Right lobe of liver (tissue), 6 donors: ENCODE data around the gene MAN2B2. TPM values are rescaled to one million over a fixed set of nuclear protein-coding genes. Genes with fewer than 3 reads are reported as not detected.

Experiments
- ATAC-seq, 4 donors: fragments of 200-7000 bp; cut with Tn5 transposase; one replicate each; pipeline ENCODE4 v1.9.1; 2020; ENCODE audit warnings: mild to moderate bottlenecking in 4 of 4, moderate library complexity in 4 of 4
- DNase-seq, 3 donors: peaks; one replicate each; pipeline ENCODE4 v3.0.0-alpha.2; 2020
- H3K27ac ChIP-seq, 3 donors: fragments of 200-600 bp; one replicate each; pipeline ENCODE4 v1.8.0; 2022
- H3K27me3 ChIP-seq, 2 donors: fragments of 200-600 bp; one replicate each; pipeline ENCODE4 v1.8.0; 2022
- H3K36me3 ChIP-seq, 4 donors: fragments of 200-600 bp; sonication (generic) in 1 of 4; one replicate each; pipeline versions ENCODE4 v1.5.1 to v1.8.0; 2017 to 2022; ENCODE audit warnings: control low read depth in 1 of 4
- H3K4me1 ChIP-seq, 4 donors: fragments of 200-600 bp; sonication (generic) in 1 of 4; one replicate each; pipeline versions ENCODE4 v1.5.1 to v1.8.0; 2017 to 2022; ENCODE audit warnings: control low read depth in 1 of 4
- H3K4me3 ChIP-seq, 3 donors: fragments of 200-600 bp; one replicate each; pipeline ENCODE4 v1.8.0; 2022
- H3K9me3 ChIP-seq, 4 donors: fragments of 200-600 bp; sonication (generic) in 1 of 4; one replicate each; pipeline versions ENCODE4 v1.5.1 to v1.8.0; 2017 to 2022; ENCODE audit warnings: control low read depth in 1 of 4
- POLR2A ChIP-seq: fragments of 450-650 bp; IDR thresholded peaks from one replicate; pipeline ENCODE4 v1.6.1; 2017; ENCODE audit warnings: antibody characterized with exemption, mild to moderate bottlenecking
- WGBS: methylation state at CpG from one replicate; pipeline ENCODE4 v1.1.6; 2018; ENCODE audit warnings: low coverage, low lambda C conversion rate; ENCODE audit not compliant: insufficient coverage; ENCODE audit errors: missing lambda C conversion rate; 5-methylcytosine and 5-hydroxymethylcytosine counted together
- intact Hi-C, 2 donors: fragments of 100-400 bp; cut with DNase I; formaldehyde crosslinking; loops; one replicate each; pipeline versions ENCODE4 v1.11.2 to v1.14.1; 2022
- total RNA-seq, 6 experiments: library from RNA; depleted of rRNA in 2 of 6; stranded (reverse); fragments of >200 nt in 2 of 6; fragmentation: NEBNext Ultra II Directional in 3 of 6; extraction: Animal tissue kit (Norgen Biotek cat#: 25700) in 3 of 6; gene quantifications; one replicate each; pipeline versions ENCODE4 v1.1.0 to v1.2.4, GENCODE V29; 2016 to 2023
- TF ChIP-seq, protein P1 (sequence below), 4 donors: fragments of 200-600 bp in 3 of 4; fragments of 450-650 bp in 1 of 4; IDR thresholded peaks; one replicate each; pipeline versions ENCODE4 v1.5.1 to v1.8.0; 2016 to 2022; ENCODE audit warnings: antibody characterized with exemption in 4 of 4, mild to moderate bottlenecking in 2 of 4
- donor health status: DM: no; HTN: yes; CAD: no.
- donor health status: DM: no; HTN: no; CAD: no.
- donor health status: DM: no; HTN: no; CAD: no.
- donor health status: DM: no; HTN: yes; CAD: no.
- donor health status: DM: no; HTN: yes; CAD: no.

The MAN2B2 gene
- total RNA-seq, 6 experiments from 2014 or later, result 22.3 to 34.1 (median 27.5) TPM

DNA sequence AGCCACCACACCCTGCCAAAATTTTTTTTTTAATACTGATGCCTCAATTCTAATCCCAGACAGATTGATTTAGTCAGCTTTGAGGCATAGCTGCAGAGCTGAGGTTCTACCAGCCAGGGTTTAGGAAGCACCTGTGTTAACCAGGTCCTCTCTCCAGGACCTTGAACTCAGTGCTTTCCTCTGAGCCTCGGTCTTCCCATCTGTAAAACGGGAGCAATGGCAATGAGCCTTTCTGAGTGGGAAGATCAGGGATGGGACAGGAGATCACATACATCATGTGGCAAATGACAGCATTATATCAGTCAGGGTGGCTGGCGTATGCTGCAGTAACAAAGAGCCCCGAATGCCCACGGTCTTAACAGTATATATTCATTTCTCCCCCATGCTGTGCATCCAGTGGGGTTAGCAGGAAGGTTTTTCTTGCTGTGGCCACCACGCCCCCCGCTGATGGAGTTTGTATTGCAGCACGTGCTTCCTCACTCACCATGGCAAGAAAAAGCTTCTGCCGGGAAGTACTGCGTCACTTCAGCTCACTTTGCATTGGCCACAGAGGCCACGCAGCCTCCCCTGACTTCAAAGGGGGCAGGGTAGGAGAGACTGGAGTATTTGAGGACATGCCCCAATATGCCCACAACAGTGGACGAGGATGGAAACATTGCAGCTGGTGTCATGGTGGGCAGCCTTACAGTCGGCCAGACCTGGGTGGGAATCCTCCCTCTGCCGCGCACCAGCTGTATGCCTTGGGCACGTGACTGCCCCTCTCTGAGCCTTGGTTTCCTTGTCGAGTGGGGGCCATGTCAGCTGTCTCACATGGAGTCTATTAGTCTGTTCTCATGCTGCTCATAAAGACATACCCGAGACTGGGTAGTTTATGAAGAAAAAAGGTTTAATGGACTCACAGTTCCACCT is 41.4 kb downstream of the MAN2B2 start:
- Histone ChIP-seq H3K27ac (no peak overlapping the region), H3K36me3 (peaks cover 0 to 35% (median 0%) of the 10 kb centered on the region in 4 donors), H3K4me1 (no peaks in the 10 kb centered on the region), H3K9me3 (no peaks in the 10 kb centered on the region), H3K4me3 (no peak overlapping the region), H3K27me3 (no peaks in the 10 kb centered on the region)
- ATAC-seq (no peak), DNase-seq (no peak)
- intact Hi-C loops, result no loop called here
- 95% methylated on average over 8 of the region's 18 CpGs for WGBS
- TF ChIP-seq POLR2A, result no peak
- TF ChIP-seq, protein P1, sequence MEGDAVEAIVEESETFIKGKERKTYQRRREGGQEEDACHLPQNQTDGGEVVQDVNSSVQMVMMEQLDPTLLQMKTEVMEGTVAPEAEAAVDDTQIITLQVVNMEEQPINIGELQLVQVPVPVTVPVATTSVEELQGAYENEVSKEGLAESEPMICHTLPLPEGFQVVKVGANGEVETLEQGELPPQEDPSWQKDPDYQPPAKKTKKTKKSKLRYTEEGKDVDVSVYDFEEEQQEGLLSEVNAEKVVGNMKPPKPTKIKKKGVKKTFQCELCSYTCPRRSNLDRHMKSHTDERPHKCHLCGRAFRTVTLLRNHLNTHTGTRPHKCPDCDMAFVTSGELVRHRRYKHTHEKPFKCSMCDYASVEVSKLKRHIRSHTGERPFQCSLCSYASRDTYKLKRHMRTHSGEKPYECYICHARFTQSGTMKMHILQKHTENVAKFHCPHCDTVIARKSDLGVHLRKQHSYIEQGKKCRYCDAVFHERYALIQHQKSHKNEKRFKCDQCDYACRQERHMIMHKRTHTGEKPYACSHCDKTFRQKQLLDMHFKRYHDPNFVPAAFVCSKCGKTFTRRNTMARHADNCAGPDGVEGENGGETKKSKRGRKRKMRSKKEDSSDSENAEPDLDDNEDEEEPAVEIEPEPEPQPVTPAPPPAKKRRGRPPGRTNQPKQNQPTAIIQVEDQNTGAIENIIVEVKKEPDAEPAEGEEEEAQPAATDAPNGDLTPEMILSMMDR (IDR thresholded peaks at IDR 0.05), result no peak

DNA sequence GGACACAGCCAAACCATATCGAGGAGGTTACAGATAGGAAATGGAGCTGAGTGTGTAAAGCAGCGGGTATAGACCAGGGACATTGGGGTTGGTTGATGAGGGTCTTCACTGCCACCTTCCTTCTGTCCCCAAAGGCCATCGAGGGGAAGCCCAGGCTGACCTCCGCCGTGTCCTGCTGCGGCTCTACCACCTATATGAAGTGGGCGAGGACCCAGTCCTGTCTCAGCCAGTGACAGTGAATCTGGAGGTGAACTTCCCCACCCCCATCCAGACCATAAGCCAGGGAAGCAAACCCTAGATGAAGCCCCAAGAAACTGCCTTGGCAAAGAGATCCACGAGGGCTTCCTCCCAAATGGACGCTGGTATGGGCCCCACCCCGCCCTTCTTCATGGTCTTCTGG is 42.3 kb downstream of the MAN2B2 start:
- Histone ChIP-seq H3K36me3 (peaks cover 0 to 30% (median 0%) of the 10 kb centered on the region in 4 donors), H3K4me1 (no peaks in the 10 kb centered on the region), H3K27me3 (no peaks in the 10 kb centered on the region), H3K9me3 (no peaks in the 10 kb centered on the region), H3K27ac (no peak overlapping the region), H3K4me3 (no peak overlapping the region)
- no peak for TF ChIP-seq POLR2A
- TF ChIP-seq, protein P1 (IDR thresholded peaks at IDR 0.05), result no peak
- DNase-seq (no peak), ATAC-seq (no peak)
- 75% methylated on average over 3 of the region's 10 CpGs for WGBS
- intact Hi-C loops, result no loop called here

DNA sequence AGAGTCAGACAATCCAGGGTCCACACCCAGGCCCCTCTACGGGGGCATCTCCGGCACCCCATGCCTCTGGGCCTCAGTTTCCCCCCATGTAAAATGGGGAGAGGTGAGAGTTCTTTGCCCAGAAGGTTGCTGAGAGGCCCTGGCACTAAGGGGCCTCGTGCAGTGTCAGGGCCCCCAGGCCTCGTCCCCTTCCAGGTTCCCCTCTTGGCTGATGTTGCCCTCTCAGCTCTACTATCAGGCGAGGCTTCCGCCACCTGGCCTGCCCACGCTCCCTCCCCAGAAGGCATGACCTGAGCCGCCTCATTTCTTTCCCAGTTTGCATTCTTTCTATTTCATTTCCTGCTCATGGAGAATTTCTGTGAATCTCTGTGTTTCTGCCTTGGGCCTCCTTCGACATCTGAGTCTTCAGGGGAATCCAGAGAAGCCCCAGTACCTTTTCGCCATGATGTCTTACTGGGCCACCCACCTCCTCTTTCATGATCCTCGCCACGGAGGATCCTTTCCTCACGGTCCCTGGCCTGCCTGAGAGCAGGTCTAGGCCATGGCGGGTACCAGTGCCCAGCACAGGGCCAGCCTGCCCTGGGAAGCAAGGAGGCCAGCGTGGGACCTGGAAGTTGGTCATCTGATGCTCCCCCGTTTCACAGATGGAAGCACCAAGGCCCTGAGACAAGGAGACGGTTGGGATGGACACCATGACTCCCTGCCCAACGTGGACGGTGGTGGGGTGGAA is 43.6 kb downstream of the MAN2B2 start:
- H3K4me3 ChIP-seq, result no peak overlapping the region
- no peaks in the 10 kb centered on the region for H3K27me3 ChIP-seq
- no peaks in the 10 kb centered on the region for H3K4me1 ChIP-seq
- DNase-seq (no peak), ATAC-seq (no peak)
- WGBS, result 86% methylated on average over 10 of the region's 19 CpGs
- TF ChIP-seq, protein P1 (IDR thresholded peaks at IDR 0.05), result no peak
- no peak for TF ChIP-seq POLR2A
- H3K9me3 ChIP-seq, result no peaks in the 10 kb centered on the region
- H3K36me3 ChIP-seq, result peaks cover 0 to 30% (median 0%) of the 10 kb centered on the region in 4 donors
- intact Hi-C loops, result no loop called here
- no peak overlapping the region for H3K27ac ChIP-seq

DNA sequence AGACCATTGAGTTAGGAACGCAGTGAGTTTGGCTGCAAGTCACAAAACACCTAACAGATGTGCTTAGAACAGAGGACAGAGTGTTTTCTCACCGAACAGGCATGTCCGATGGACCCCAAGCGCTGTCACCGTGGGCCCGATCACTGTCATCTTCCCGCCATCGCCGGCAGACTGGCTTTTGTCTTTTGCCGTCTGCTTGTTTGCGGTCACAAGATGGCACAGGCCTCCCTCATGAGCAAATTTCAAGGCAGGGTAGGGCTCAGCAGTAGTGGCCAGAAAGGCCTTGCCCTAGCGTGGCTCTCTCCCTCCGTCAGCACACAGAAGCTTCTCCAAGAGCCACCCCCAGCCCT is 44.1 kb downstream of the MAN2B2 start:
- TF ChIP-seq, protein P1 (IDR thresholded peaks at IDR 0.05), result no peak
- no peak for TF ChIP-seq POLR2A
- ATAC-seq (no peak), DNase-seq (no peak)
- peaks cover 0 to 30% (median 0%) of the 10 kb centered on the region in 4 donors for H3K36me3 ChIP-seq
- H3K27me3 ChIP-seq, result no peaks in the 10 kb centered on the region
- H3K4me3 ChIP-seq, result no peak overlapping the region
- H3K9me3 ChIP-seq, result no peaks in the 10 kb centered on the region
- intact Hi-C loops, result no loop called here
- no peaks in the 10 kb centered on the region for H3K4me1 ChIP-seq
- WGBS, result 98% methylated on average over 11 of the region's 13 CpGs
- no peak overlapping the region for H3K27ac ChIP-seq
